Muscle of leg (tissue), 11 donors: ENCODE results near the gene HECW1. TPM values are rescaled to one million over a fixed set of nuclear protein-coding genes. Genes with fewer than 3 reads are reported as not detected.

ENCODE experiments used
- DNase-seq: peaks from one replicate; pipeline ENCODE4 v3.0.0; 2013
- H3K27ac ChIP-seq: one replicate; pipeline ENCODE4 v1.5.1; 2013; ENCODE audit warnings: mild to moderate bottlenecking, low read length, control low read depth
- H3K27me3 ChIP-seq: one replicate; pipeline ENCODE4 v1.6.1; 2013; ENCODE audit warnings: low read length; ENCODE audit not compliant: control insufficient read depth, insufficient read depth
- H3K36me3 ChIP-seq: one replicate; pipeline ENCODE4 v1.6.1; 2013; ENCODE audit warnings: low read length; ENCODE audit not compliant: control insufficient read depth, insufficient read depth
- H3K4me1 ChIP-seq: one replicate; pipeline ENCODE4 v1.6.1; 2013; ENCODE audit warnings: low read length; ENCODE audit not compliant: control insufficient read depth, insufficient read depth
- H3K4me3 ChIP-seq: one replicate; pipeline ENCODE4 v1.5.1; 2013; ENCODE audit warnings: low read length, control low read depth
- H3K9me3 ChIP-seq: replicated peaks from 2 replicates; pipeline ENCODE4 v1.6.1; 2013; ENCODE audit warnings: low read depth, low read length; ENCODE audit not compliant: control insufficient read depth
- WGBS: methylation state at CpG from one replicate; pipeline ENCODE4 v1.1.5; 2013; ENCODE audit warnings: missing lambda C conversion rate; ENCODE audit not compliant: insufficient coverage; 5-methylcytosine and 5-hydroxymethylcytosine counted together
- polyA plus RNA-seq, 8 donors: library from polyadenylated mRNA; unstranded; fragments of 120-200 nt; gene quantifications; one replicate each; pipeline versions ENCODE4 v1.2.1 to v1.2.3, GENCODE V29; 2013; ENCODE audit warnings: inconsistent platforms in 1 of 8, low replicate concordance in 1 of 8; ENCODE audit not compliant: insufficient read length in 8 of 8, insufficient read depth in 1 of 8
- total RNA-seq: library from RNA; stranded (reverse); fragments of 120-200 nt; gene quantifications from one replicate; pipeline ENCODE4 v1.2.4, GENCODE V29; 2013

The HECW1 gene
- total and polyA plus RNA-seq, 9 donors, result 0.13 to 1.7 (median 0.51) TPM; not detected in 1

DNA sequence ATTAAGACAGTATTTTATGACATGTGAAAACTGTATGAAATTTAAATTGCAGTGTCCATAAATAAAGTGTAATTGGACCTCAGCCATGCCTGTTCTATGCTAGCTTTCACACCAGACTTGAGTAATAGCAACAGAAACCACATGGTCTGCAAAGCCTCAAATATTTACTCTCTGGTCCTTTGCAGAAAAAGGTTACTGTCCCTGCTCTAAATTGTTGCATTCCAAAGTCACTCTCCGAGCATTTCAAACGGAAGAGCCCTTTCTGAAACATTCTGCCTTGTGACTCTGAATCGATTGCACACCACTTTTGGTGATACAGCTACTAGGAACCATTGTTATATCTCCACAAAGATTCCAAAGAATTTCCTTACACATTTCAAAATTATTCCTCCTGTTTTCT is 389.4 kb downstream of the HECW1 start:
- 6% methylated on average over 2 of the region's 3 CpGs for WGBS
- H3K4me1 ChIP-seq, result no peaks in the 10 kb centered on the region
- no peaks in the 10 kb centered on the region for H3K9me3 ChIP-seq
- no peak overlapping the region for H3K4me3 ChIP-seq
- H3K27me3 ChIP-seq, result peaks cover 3% of the 10 kb centered on the region
- no peaks in the 10 kb centered on the region for H3K36me3 ChIP-seq
- no peak for DNase-seq
- no peak overlapping the region for H3K27ac ChIP-seq

DNA sequence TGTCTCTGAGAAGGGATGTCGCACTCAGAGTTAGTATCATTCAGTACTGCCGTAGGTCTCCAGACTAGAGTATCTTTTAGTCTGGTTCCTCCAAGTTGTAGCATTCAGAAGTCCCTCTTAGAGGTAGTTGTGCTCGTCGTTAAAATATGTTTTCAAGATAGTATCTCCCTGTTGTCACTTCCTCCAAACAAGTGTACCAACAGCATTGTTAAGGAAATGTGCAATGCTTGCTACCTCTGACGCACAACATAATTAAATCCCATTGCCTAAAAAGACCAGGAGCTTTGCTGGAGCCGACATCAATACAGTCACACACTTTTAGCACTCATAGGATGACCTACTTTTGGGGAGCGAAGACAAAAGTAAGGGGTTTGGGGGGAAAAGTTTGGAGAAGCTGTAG is 390.5 kb downstream of the HECW1 start:
- Histone ChIP-seq H3K27me3 (peaks cover 3% of the 10 kb centered on the region), H3K9me3 (no peaks in the 10 kb centered on the region), H3K36me3 (no peaks in the 10 kb centered on the region), H3K4me1 (no peaks in the 10 kb centered on the region), H3K27ac (no peak overlapping the region), H3K4me3 (no peak overlapping the region)
- 100% methylated on average over 1 of the region's 7 CpGs for WGBS
- DNase-seq, result no peak

GRCh38 chr7:43505412-43505811 is 393.0 kb downstream of the HECW1 start:
- Histone ChIP-seq H3K4me3 (no peak overlapping the region), H3K27ac (no peak overlapping the region), H3K36me3 (no peaks in the 10 kb centered on the region), H3K27me3 (no peaks in the 10 kb centered on the region), H3K4me1 (no peaks in the 10 kb centered on the region), H3K9me3 (no peaks in the 10 kb centered on the region)
- WGBS, result 100% methylated on average over 2 of the region's 2 CpGs
- no peak for DNase-seq

- Histone ChIP-seq H3K36me3 (no peaks in the 10 kb centered on the region), H3K4me1 (no peaks in the 10 kb centered on the region), H3K27me3 (no peaks in the 10 kb centered on the region), H3K27ac (no peak overlapping the region), H3K4me3 (no peak overlapping the region), H3K9me3 (no peaks in the 10 kb centered on the region)
- WGBS, result no CpG with 5 or more reads among the region's 2 CpGs
- no peak for DNase-seq
Measured at GRCh38 chr7:43506460-43506859, 394.0 kb downstream of the HECW1 start.

DNA sequence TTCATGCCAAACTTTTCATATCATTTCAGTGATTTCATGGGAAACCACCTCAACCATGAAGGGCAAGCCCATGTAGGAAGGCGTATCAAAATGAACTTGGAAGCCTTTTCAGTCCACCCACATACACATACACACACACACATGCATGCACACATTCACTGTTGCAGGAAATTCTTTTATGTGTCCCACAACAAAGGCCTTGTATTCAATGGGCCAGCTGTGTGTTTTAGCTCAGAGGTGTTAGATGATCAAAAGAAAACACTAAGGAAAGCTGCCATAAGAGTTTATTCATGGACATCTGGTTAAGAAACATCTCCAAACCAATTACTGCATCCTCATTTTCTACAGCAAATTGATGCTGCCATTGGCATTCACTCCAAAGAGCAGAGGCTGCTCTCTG is 396.0 kb downstream of the HECW1 start:
- 60% methylated on average over 1 of the region's 1 CpG for WGBS
- Histone ChIP-seq H3K4me3 (no peak overlapping the region), H3K27me3 (peaks cover 2% of the 10 kb centered on the region), H3K27ac (no peak overlapping the region), H3K4me1 (peaks cover 3% of the 10 kb centered on the region), H3K36me3 (no peaks in the 10 kb centered on the region), H3K9me3 (no peaks in the 10 kb centered on the region)
- DNase-seq, result peak; percentile 34

DNA sequence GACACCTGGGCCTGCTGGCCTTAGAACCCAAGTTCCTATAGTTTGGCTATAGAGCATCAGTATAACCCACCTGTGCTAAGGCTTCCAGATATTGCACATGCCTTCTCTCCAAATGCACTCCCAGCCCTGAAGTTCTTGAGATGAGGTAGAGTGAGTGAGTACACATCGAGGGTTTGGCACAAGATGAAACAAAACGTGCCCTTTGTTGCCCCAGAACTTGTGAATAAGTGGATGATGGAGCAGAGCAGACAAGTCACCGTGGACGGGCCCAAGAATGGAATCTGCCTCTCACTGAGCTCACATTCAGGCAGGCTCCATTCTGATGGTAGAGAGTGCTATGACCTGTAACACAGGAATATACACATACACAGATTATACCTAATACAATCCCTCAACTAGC is 397.5 kb downstream of the HECW1 start:
- Histone ChIP-seq H3K36me3 (no peaks in the 10 kb centered on the region), H3K9me3 (no peaks in the 10 kb centered on the region), H3K27ac (no peak overlapping the region), H3K27me3 (peaks cover 2% of the 10 kb centered on the region), H3K4me1 (peaks cover 3% of the 10 kb centered on the region), H3K4me3 (no peak overlapping the region)
- DNase-seq, result no peak
- 60% methylated on average over 1 of the region's 4 CpGs for whole genome bisulfite sequencing

GRCh38 chr7:43511029-43511428 is 398.6 kb downstream of the HECW1 start:
- H3K27ac ChIP-seq, result no peak overlapping the region
- WGBS, result 77% methylated on average over 9 of the region's 9 CpGs
- no peak overlapping the region for H3K4me3 ChIP-seq
- H3K4me1 ChIP-seq, result peaks cover 3% of the 10 kb centered on the region
- DNase-seq, result no peak
- H3K9me3 ChIP-seq, result no peaks in the 10 kb centered on the region
- no peaks in the 10 kb centered on the region for H3K36me3 ChIP-seq
- peaks cover 2% of the 10 kb centered on the region for H3K27me3 ChIP-seq

GRCh38 chr7:43511769-43512515 is 399.5 kb downstream of the HECW1 start:
- no peak for DNase-seq
- 80% methylated on average over 8 of the region's 13 CpGs for WGBS
- H3K36me3 ChIP-seq, result no peaks in the 10 kb centered on the region

DNA sequence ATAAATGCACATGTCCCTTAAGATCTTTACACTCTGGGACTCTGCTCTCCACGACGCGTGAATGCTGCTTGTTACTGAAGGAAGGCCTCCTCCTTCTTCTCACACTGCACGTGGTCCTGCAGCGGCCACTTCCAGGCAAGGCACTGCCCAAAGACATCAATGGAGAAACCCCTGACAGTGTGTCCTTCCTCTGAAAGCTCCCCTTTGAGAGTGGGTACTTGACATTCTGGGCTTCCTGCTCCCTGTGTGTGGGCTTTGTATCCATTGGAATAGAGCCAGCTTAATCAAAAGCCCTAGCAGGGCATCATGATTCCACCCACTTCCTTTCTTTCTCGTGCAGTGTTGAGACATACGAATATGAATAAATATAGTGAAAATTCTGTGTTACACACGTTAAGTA is 400.8 kb downstream of the HECW1 start:
- H3K27ac ChIP-seq, result no peak overlapping the region
- H3K9me3 ChIP-seq, result no peaks in the 10 kb centered on the region
- peaks cover 2% of the 10 kb centered on the region for H3K27me3 ChIP-seq
- H3K4me1 ChIP-seq, result peaks cover 3% of the 10 kb centered on the region
- H3K4me3 ChIP-seq, result no peak overlapping the region
- no peak for DNase-seq
- no peaks in the 10 kb centered on the region for H3K36me3 ChIP-seq
- 76% methylated on average over 3 of the region's 8 CpGs for WGBS

More at GRCh38 chr7:43511769-43512515, 399.5 kb downstream of the HECW1 start:
- peaks cover 3% of the 10 kb centered on the region for H3K4me1 ChIP-seq
- H3K27me3 ChIP-seq, result peaks cover 2% of the 10 kb centered on the region
- H3K9me3 ChIP-seq, result no peaks in the 10 kb centered on the region
- H3K27ac ChIP-seq, result no peak overlapping the region
- H3K4me3 ChIP-seq, result no peak overlapping the region

- peaks cover 3% of the 10 kb centered on the region for H3K4me1 ChIP-seq
- DNase-seq, result no peak
- peaks cover 1% of the 10 kb centered on the region for H3K27me3 ChIP-seq
Measured at GRCh38 chr7:43516581-43517342, 404.3 kb downstream of the HECW1 start.

More at GRCh38 chr7:43516581-43517342, 404.3 kb downstream of the HECW1 start:
- no peaks in the 10 kb centered on the region for H3K36me3 ChIP-seq
- no peaks in the 10 kb centered on the region for H3K9me3 ChIP-seq
- no peak overlapping the region for H3K4me3 ChIP-seq
- H3K27ac ChIP-seq, result no peak overlapping the region
- 91% methylated on average over 6 of the region's 9 CpGs for WGBS
